Spleen (tissue), 11 donors: ENCODE results near the gene SRPRA. TPM values are rescaled to one million over a fixed set of nuclear protein-coding genes. Genes with fewer than 3 reads are reported as not detected.

ENCODE experiments used
- DNase-seq: peaks from one replicate; pipeline ENCODE4 v3.0.0-alpha.2; 2020
- H3K27ac ChIP-seq, 8 donors: fragments of 200-600 bp; sonication (generic) in 7 of 8; 1 replicate in 4 of 8; 2 replicates in 4 of 8; pipeline versions ENCODE4 v1.5.0 to v1.8.0; 2016 to 2021; ENCODE audit warnings: inconsistent platforms in 4 of 8, mild to moderate bottlenecking in 4 of 8, moderate library complexity in 1 of 8
- H3K27me3 ChIP-seq, 7 donors: fragments of 200-600 bp; sonication (generic) in 6 of 7; replicated peaks in 1 of 7; 1 replicate in 4 of 7; 2 replicates in 3 of 7; pipeline versions ENCODE4 v1.5.0 to v1.8.0; 2016 to 2021; ENCODE audit warnings: inconsistent platforms in 3 of 7, mild to moderate bottlenecking in 1 of 7
- H3K36me3 ChIP-seq, 6 donors: fragments of 200-600 bp; sonication (generic) in 5 of 6; 1 replicate in 4 of 6; 2 replicates in 2 of 6; pipeline versions ENCODE4 v1.5.0 to v1.8.0; 2016 to 2021; ENCODE audit warnings: inconsistent platforms in 2 of 6
- H3K4me1 ChIP-seq, 6 donors: fragments of 200-600 bp; sonication (generic) in 5 of 6; 1 replicate in 3 of 6; 2 replicates in 3 of 6; pipeline versions ENCODE4 v1.5.0 to v1.8.0; 2016 to 2021; ENCODE audit warnings: inconsistent platforms in 3 of 6
- H3K4me3 ChIP-seq, 8 donors: fragments of 200-600 bp; sonication (generic) in 7 of 8; 1 replicate in 4 of 8; 2 replicates in 4 of 8; pipeline versions ENCODE4 v1.5.0 to v1.8.0; 2016 to 2021; ENCODE audit warnings: inconsistent platforms in 4 of 8, mild to moderate bottlenecking in 4 of 8, moderate library complexity in 2 of 8
- H3K9me3 ChIP-seq, 8 donors: fragments of 200-600 bp; sonication (generic) in 7 of 8; 1 replicate in 4 of 8; 2 replicates in 4 of 8; pipeline versions ENCODE4 v1.5.0 to v1.8.0; 2016 to 2021; ENCODE audit warnings: inconsistent platforms in 4 of 8
- CTCF ChIP-seq, 11 experiments: fragments of 200-600 bp in 7 of 11; fragments of 450-650 bp in 4 of 11; sonication (generic) in 4 of 11; IDR thresholded peaks in 8 of 11; conservative IDR thresholded peaks in 3 of 11; 1 replicate in 7 of 11; 2 replicates in 4 of 11; pipeline versions ENCODE4 v1.4.0 to v1.8.0; 2016 to 2021; ENCODE audit warnings: antibody characterized with exemption in 11 of 11, inconsistent platforms in 4 of 11, mild to moderate bottlenecking in 1 of 11
- POLR2A ChIP-seq, 3 donors: fragments of 450-650 bp; IDR thresholded peaks; one replicate each; pipeline ENCODE4 v1.5.1; 2017; ENCODE audit warnings: antibody characterized with exemption in 3 of 3, mild to moderate bottlenecking in 1 of 3
- POLR2AphosphoS5 ChIP-seq, 3 donors: sonication (generic); formaldehyde crosslinking; IDR thresholded peaks; one replicate each; pipeline ENCODE4 v1.5.1; 2017; ENCODE audit warnings: antibody characterized with exemption in 3 of 3
- WGBS, 5 donors: extraction: QIAGEN DNeasy Blood & Tissue Kit in 3 of 5; methylation state at CpG; one replicate each; pipeline versions ENCODE4 v1.1.5 to v1.1.7; 2013 to 2018; 5-methylcytosine and 5-hydroxymethylcytosine counted together
- intact Hi-C: fragments of 100-400 bp; cut with DNase I; formaldehyde crosslinking; loops from one replicate; pipeline ENCODE4 v1.15.0; 2023; ENCODE audit warnings: low total_unique reads
- polyA plus RNA-seq, 3 donors: library from polyadenylated mRNA; stranded (reverse); fragments of 200-250 nt; gene quantifications; one replicate each; pipeline ENCODE4 v1.2.1, GENCODE V29; 2013
- total RNA-seq, 7 donors: library from RNA; depleted of rRNA in 3 of 7; stranded (reverse); fragments of >200 nt in 3 of 7; fragmentation: NEBNext Ultra II Directional in 4 of 7; extraction: Animal tissue kit (Norgen Biotek cat#: 25700) in 4 of 7; gene quantifications; one replicate each; pipeline versions ENCODE4 v1.1.0 to v1.2.1, GENCODE V29; 2016 to 2021
- donor health status: healthy with polysubstance abuse.
- donor health status: DM: no; HTN: no; CAD: no; lungs with moderate emphysema.
- donor health status: DM: no; HTN: no; CAD: no.
- donor health status: Bipolar disorder and iron deficiency.
- donor health status: healthy.
- donor health status: DM: no; HTN: no; CAD: no.
- donor health status: DM: yes; HTN: yes; CAD: no.

SRPRA gene
- total and polyA plus RNA-seq, 10 donors: 30.9 to 130 (median 110) TPM

GRCh38 chr11:126233391-126233790 is 35.3 kb downstream of the SRPRA start:
- TF ChIP-seq CTCF (IDR thresholded peaks at IDR 0.05 in 8 of 11, conservative IDR thresholded peaks at IDR 0.05 in 3 of 11) (no peak), POLR2A (IDR thresholded peaks at IDR 0.05) (no peak), POLR2AphosphoS5 (IDR thresholded peaks at IDR 0.05) (no peak)
- WGBS, 5 donors: 82 to 100% (median 97%) methylated on average over 4 of the region's 4 CpGs
- H3K27me3 ChIP-seq: no peaks in the 10 kb centered on the region
- no peaks in the 10 kb centered on the region for H3K4me1 ChIP-seq
- intact Hi-C loops: no loop called here
- H3K4me3 ChIP-seq: no peak overlapping the region
- no peaks in the 10 kb centered on the region for H3K9me3 ChIP-seq
- no peak for DNase-seq
- peaks cover 0 to 82% (median 22%) of the 10 kb centered on the region in 6 donors for H3K36me3 ChIP-seq
- H3K27ac ChIP-seq: no peak overlapping the region

- Histone ChIP-seq H3K27me3 (no peaks in the 10 kb centered on the region), H3K36me3 (peaks cover 0 to 81% (median 16%) of the 10 kb centered on the region in 6 donors), H3K4me1 (no peaks in the 10 kb centered on the region), H3K9me3 (no peaks in the 10 kb centered on the region), H3K4me3 (no peak overlapping the region), H3K27ac (peak overlapping the region in 2 of 8 donors; percentile 33 to 38)
- TF ChIP-seq POLR2A (IDR thresholded peaks at IDR 0.05) (no peak), POLR2AphosphoS5 (IDR thresholded peaks at IDR 0.05) (no peak), CTCF (IDR thresholded peaks at IDR 0.05 in 8 of 11, conservative IDR thresholded peaks at IDR 0.05 in 3 of 11) (no peak)
- 89 to 95% (median 92%) methylated on average over 3 of the region's 3 CpGs for WGBS, 5 donors
- DNase-seq: no peak
- intact Hi-C loops: no loop called here
These were observed 36.0 kb downstream of the SRPRA start for GRCh38 chr11:126232683-126233082.

- Histone ChIP-seq H3K9me3 (no peaks in the 10 kb centered on the region), H3K27ac (peak overlapping the region in 4 of 8 donors; percentile 33 to 43 (median 40)), H3K4me1 (no peaks in the 10 kb centered on the region), H3K27me3 (no peaks in the 10 kb centered on the region), H3K4me3 (no peak overlapping the region), H3K36me3 (peaks cover 0 to 74% (median 16%) of the 10 kb centered on the region in 6 donors)
- intact Hi-C loops: no loop called here
- WGBS, 5 donors: 68 to 79% (median 76%) methylated on average over 6 of the region's 6 CpGs
- no peak for DNase-seq
- no peak for TF ChIP-seq POLR2A (IDR thresholded peaks at IDR 0.05)
- no peak for TF ChIP-seq CTCF (IDR thresholded peaks at IDR 0.05 in 8 of 11, conservative IDR thresholded peaks at IDR 0.05 in 3 of 11)
- no peak for TF ChIP-seq POLR2AphosphoS5 (IDR thresholded peaks at IDR 0.05)
These were observed 36.8 kb downstream of the SRPRA start for GRCh38 chr11:126231725-126232459.

GRCh38 chr11:126229858-126230540 is 38.7 kb downstream of the SRPRA start:
- intact Hi-C loops: no loop called here
- H3K27me3 ChIP-seq: no peaks in the 10 kb centered on the region
- H3K4me1 ChIP-seq: no peaks in the 10 kb centered on the region
- 45 to 57% (median 51%) methylated on average over 3 of the region's 3 CpGs for WGBS, 5 donors
- peaks cover 0 to 6% (median 0%) of the 10 kb centered on the region in 8 donors for H3K9me3 ChIP-seq
- H3K4me3 ChIP-seq: no peak overlapping the region
- H3K36me3 ChIP-seq: peaks cover 0 to 55% (median 8%) of the 10 kb centered on the region in 6 donors
- H3K27ac ChIP-seq: no peak overlapping the region
- TF ChIP-seq CTCF (IDR thresholded peaks at IDR 0.05 in 8 of 11, conservative IDR thresholded peaks at IDR 0.05 in 3 of 11) (no peak), POLR2A (IDR thresholded peaks at IDR 0.05) (no peak), POLR2AphosphoS5 (IDR thresholded peaks at IDR 0.05) (no peak)
- no peak for DNase-seq
